Bronchial smooth muscle cell (primary cell): ENCODE measurements around the gene PLPP1. TPM values are rescaled to one million over a fixed set of nuclear protein-coding genes. Genes with fewer than 3 reads are reported as not detected.

Experiments used
- total RNA-seq: library from RNA; depleted of rRNA; stranded (reverse); fragments of >200 nt; gene quantifications from 2 replicates; pipeline ENCODE4 v1.2.1, GENCODE V29; 2014

The PLPP1 gene
- total RNA-seq = 66.0 and 112 TPM in 2 replicates

GRCh38 chr5:55534436-55535198 is at the start of gene PLPP1:
Gene PLPP1, minus strand, starts transcription at chr5:55534964. Its CDS starts 335 bp downstream, at chr5:55534629.

Other genes with a start within 250 kb of the PLPP1 start
- 18.9 and 32.8 TPM in 2 replicates for gene DHX29, start 227.3 kb downstream of the PLPP1 start, total RNA-seq
- gene MTREX, start 227.0 kb downstream of the PLPP1 start, total RNA-seq = 86.4 and 121 TPM in 2 replicates
- gene SLC38A9, start 177.4 kb upstream of the PLPP1 start, total RNA-seq = 31.1 and 31.6 TPM in 2 replicates
- not detected in 2 replicates for gene DDX4, start 203.1 kb upstream of the PLPP1 start, total RNA-seq